Stimulated activated CD4-positive, alpha-beta T cell treated with anti-CD3 and anti-CD28 coated beads, TNF-alpha, amount 100 ng/mL, for 24 hours (primary cell): ENCODE data around the gene TUT7.
"Not testable (repeated sequence)": the region's sequence is repeated elsewhere in the genome, so short reads cannot be mapped to it uniquely, and the experiment has no call there.

Experiments
- DNase-seq, 3 experiments: peaks; one replicate each; pipeline ENCODE4 v3.0.0-alpha.2; 2020; ENCODE audit warnings: low read depth in 3 of 3

TUT7 gene

GRCh38 chr9:86354011-86354817 lies at the start of gene TUT7:
TUT7 (minus strand) TSS chr9:86354410; CDS start chr9:86353199, 1,211 bp downstream.
- DNase-seq: peak; percentile 89 to 93 (median 90)

GRCh38 chr9:86402591-86402990 lies 48.4 kb upstream of the TUT7 start:
- no peak for DNase-seq

GRCh38 chr9:86396412-86396811 lies 42.2 kb upstream of the TUT7 start:
- DNase-seq: no peak

- not testable (repeated sequence) for DNase-seq
These were observed 36.0 kb upstream of the TUT7 start for GRCh38 chr9:86390184-86390583.

- DNase-seq: no peak
These were observed 35.4 kb upstream of the TUT7 start for GRCh38 chr9:86389628-86390027.

- no peak for DNase-seq
These were observed 33.2 kb upstream of the TUT7 start for GRCh38 chr9:86387376-86387775.

- DNase-seq: not testable (repeated sequence)
These were observed 28.8 kb upstream of the TUT7 start for GRCh38 chr9:86383000-86383399.

- no peak for DNase-seq
These were observed 21.8 kb upstream of the TUT7 start for GRCh38 chr9:86376016-86376415.

- DNase-seq: no peak
These were observed 15.6 kb upstream of the TUT7 start for GRCh38 chr9:86369810-86370209.

- no peak for DNase-seq
These were observed 14.8 kb upstream of the TUT7 start for GRCh38 chr9:86368871-86369521.

GRCh38 chr9:86361176-86361575 lies 7.0 kb upstream of the TUT7 start:
- no peak for DNase-seq

- DNase-seq: no peak
These were observed 5.1 kb upstream of the TUT7 start for GRCh38 chr9:86359151-86359879.

GRCh38 chr9:86356871-86357866 lies 3.0 kb upstream of the TUT7 start:
- no peak for DNase-seq

- no peak for DNase-seq
These were observed 1.6 kb upstream of the TUT7 start for GRCh38 chr9:86355814-86356213.

GRCh38 chr9:86354818-86355309 lies 654 bp upstream of the TUT7 start:
- no peak for DNase-seq

- DNase-seq: peak in 1 of 3 experiments; percentile 16
These were observed 577 bp downstream of the TUT7 start for GRCh38 chr9:86353655-86354010.

GRCh38 chr9:86352440-86353077 lies 1.7 kb downstream of the TUT7 start:
- DNase-seq: no peak

GRCh38 chr9:86351880-86352279 lies 2.3 kb downstream of the TUT7 start:
- no peak for DNase-seq

GRCh38 chr9:86350006-86350760 lies 4.0 kb downstream of the TUT7 start:
- DNase-seq: no peak

- DNase-seq: no peak
These were observed 4.9 kb downstream of the TUT7 start for GRCh38 chr9:86349271-86349670.
